Epithelial cell of esophagus (primary cell): ENCODE measurements around the gene VDR.

Experiments
- DNase-seq: peaks from one replicate; pipeline ENCODE4 v3.0.0; 2010; ENCODE audit warnings: low read depth
- H3K4me3 ChIP-seq: 2 replicates; pipeline ENCODE4 v1.5.1; 2011; ENCODE audit warnings: mild to moderate bottlenecking, low read length, control low read depth
- CTCF ChIP-seq: IDR thresholded peaks from 2 replicates; pipeline ENCODE4 v1.5.1; 2011; ENCODE audit warnings: low read depth, mild to moderate bottlenecking, low read length, control low read depth, inconsistent platforms; ENCODE audit not compliant: insufficient read depth; ENCODE audit errors: missing control alignments

Gene VDR

GRCh38 chr12:47887529-47887928 lies 17.3 kb downstream of the VDR start:
- no peak overlapping the region for H3K4me3 ChIP-seq
- no peak for DNase-seq
- no peak for TF ChIP-seq CTCF

GRCh38 chr12:47886510-47887240 lies 18.1 kb downstream of the VDR start:
- DNase-seq, result no peak
- no peak overlapping the region for H3K4me3 ChIP-seq
- TF ChIP-seq CTCF, result no peak

GRCh38 chr12:47885566-47885965 lies 19.2 kb downstream of the VDR start:
- no peak for TF ChIP-seq CTCF
- DNase-seq, result no peak
- H3K4me3 ChIP-seq, result no peak overlapping the region

- no peak for TF ChIP-seq CTCF
- no peak for DNase-seq
Measured at GRCh38 chr12:47885012-47885501, 19.7 kb downstream of the VDR start.

GRCh38 chr12:47884501-47884900 lies 20.3 kb downstream of the VDR start:
- no peak for DNase-seq
- no peak for TF ChIP-seq CTCF
- no peak overlapping the region for H3K4me3 ChIP-seq

More at GRCh38 chr12:47885012-47885501, 19.7 kb downstream of the VDR start:
- no peak overlapping the region for H3K4me3 ChIP-seq

GRCh38 chr12:47883663-47884195 lies 21.1 kb downstream of the VDR start:
- no peak for TF ChIP-seq CTCF
- DNase-seq, result no peak
- no peak overlapping the region for H3K4me3 ChIP-seq
